Naive thymus-derived CD4-positive, alpha-beta T cell (primary cell): Measurements from ENCODE around the gene KSR2. TPM values are rescaled to one million over a fixed set of nuclear protein-coding genes. Genes with fewer than 3 reads are reported as not detected.

ENCODE experiments used
- ATAC-seq: fragments of 150-1000 bp; cut with Tn5 transposase; 2 replicates; pipeline ENCODE4 v1.10.0; 2021; ENCODE audit warnings: mild to moderate bottlenecking, moderate library complexity
- CTCF ChIA-PET: fragments of 350-600 bp; sonication (Branson Sonifier 250); formaldehyde crosslinking; loops from one replicate; lab custom pipeline; 2021; ENCODE audit warnings: antibody characterized with exemption; lab: Charles Lee
- POLR2A ChIA-PET: fragments of 350-600 bp; sonication (Branson Sonifier 250); formaldehyde crosslinking; loops from one replicate; lab custom pipeline; 2021; ENCODE audit warnings: antibody characterized with exemption, inconsistent platforms; lab: Charles Lee
- DNase-seq, 9 donors: peaks; one replicate each; pipeline versions ENCODE4 v3.0.0 to v3.0.0-alpha.2; 2020 to 2022; ENCODE audit warnings: mixed read lengths in 1 of 9
- H3K27ac ChIP-seq: one replicate; pipeline ENCODE4 v1.7.0; 2013; ENCODE audit warnings: mild to moderate bottlenecking, low read depth, low read length, moderate library complexity
- H3K27me3 ChIP-seq, 2 donors: one replicate each; pipeline ENCODE4 v1.7.0; 2013; ENCODE audit warnings: low read length in 2 of 2, mild to moderate bottlenecking in 2 of 2, moderate library complexity in 2 of 2; ENCODE audit not compliant: control insufficient read depth in 2 of 2, insufficient read depth in 2 of 2
- H3K36me3 ChIP-seq, 3 experiments: 1 replicate in 2 of 3; 2 replicates in 1 of 3; pipeline ENCODE4 v1.7.0; 2013; ENCODE audit warnings: low read length in 3 of 3, mild to moderate bottlenecking in 3 of 3, moderate library complexity in 1 of 3; ENCODE audit not compliant: insufficient read depth in 3 of 3, control insufficient read depth in 2 of 3
- H3K4me1 ChIP-seq, 2 donors: one replicate each; pipeline ENCODE4 v1.7.0; 2013; ENCODE audit warnings: low read length in 2 of 2, mild to moderate bottlenecking in 2 of 2, moderate library complexity in 1 of 2; ENCODE audit not compliant: control insufficient read depth in 2 of 2, insufficient read depth in 2 of 2
- H3K4me3 ChIP-seq: 2 replicates; pipeline ENCODE4 v1.7.0; 2013; ENCODE audit warnings: mild to moderate bottlenecking, low read length
- H3K9me3 ChIP-seq, 3 experiments: 1 replicate in 2 of 3; 2 replicates in 1 of 3; pipeline ENCODE4 v1.7.0; 2013; ENCODE audit warnings: low read length in 3 of 3; ENCODE audit not compliant: control insufficient read depth in 2 of 3
- H3K27ac Mint-ChIP-seq, 9 donors: one replicate each; pipeline ENCODE4 v1.8.0; 2020 to 2022; ENCODE audit warnings: mixed read lengths in 9 of 9, mild to moderate bottlenecking in 8 of 9, moderate library complexity in 5 of 9, inconsistent platforms in 2 of 9
- H3K27me3 Mint-ChIP-seq, 5 donors: one replicate each; pipeline ENCODE4 v1.8.0; 2021 to 2022; ENCODE audit warnings: mixed read lengths in 5 of 5, mild to moderate bottlenecking in 1 of 5
- H3K36me3 Mint-ChIP-seq, 5 donors: one replicate each; pipeline ENCODE4 v1.8.0; 2020 to 2022; ENCODE audit warnings: mixed read lengths in 5 of 5, mild to moderate bottlenecking in 3 of 5, inconsistent platforms in 1 of 5
- H3K4me1 Mint-ChIP-seq, 7 donors: one replicate each; pipeline ENCODE4 v1.8.0; 2020 to 2022; ENCODE audit warnings: mixed read lengths in 7 of 7, mild to moderate bottlenecking in 3 of 7, inconsistent platforms in 1 of 7
- H3K4me3 Mint-ChIP-seq, 10 donors: one replicate each; pipeline ENCODE4 v1.8.0; 2020 to 2022; ENCODE audit warnings: mild to moderate bottlenecking in 10 of 10, mixed read lengths in 10 of 10, moderate library complexity in 6 of 10, inconsistent platforms in 2 of 10
- H3K9me3 Mint-ChIP-seq, 11 donors: one replicate each; pipeline ENCODE4 v1.8.0; 2020 to 2022; ENCODE audit warnings: mixed read lengths in 11 of 11, mild to moderate bottlenecking in 4 of 11, inconsistent platforms in 1 of 11, moderate library complexity in 1 of 11
- intact Hi-C, 2 donors: fragments of 100-400 bp; cut with micrococcal nuclease; formaldehyde crosslinking; loops; one replicate each; pipeline ENCODE4 v1.15.1; 2023
- polyA plus RNA-seq, 2 donors: library from polyadenylated mRNA; unstranded; fragments of 300-500 nt; fragmentation: Illumina TruSeq; gene quantifications; one replicate each; pipeline ENCODE4 v1.2.3, GENCODE V29; 2021
- total RNA-seq, 6 experiments: library from RNA in 5 of 6; stranded (reverse) in 5 of 6; gene quantifications; 1 replicate in 5 of 6; 2 replicates in 1 of 6; pipeline ENCODE4 v1.2.3 and lab custom pipeline; 2021 to 2026

The KSR2 gene
- total and polyA plus RNA-seq, 7 experiments from 2014 or later, result 0.03 to 0.07 TPM; not detected in 5

DNA sequence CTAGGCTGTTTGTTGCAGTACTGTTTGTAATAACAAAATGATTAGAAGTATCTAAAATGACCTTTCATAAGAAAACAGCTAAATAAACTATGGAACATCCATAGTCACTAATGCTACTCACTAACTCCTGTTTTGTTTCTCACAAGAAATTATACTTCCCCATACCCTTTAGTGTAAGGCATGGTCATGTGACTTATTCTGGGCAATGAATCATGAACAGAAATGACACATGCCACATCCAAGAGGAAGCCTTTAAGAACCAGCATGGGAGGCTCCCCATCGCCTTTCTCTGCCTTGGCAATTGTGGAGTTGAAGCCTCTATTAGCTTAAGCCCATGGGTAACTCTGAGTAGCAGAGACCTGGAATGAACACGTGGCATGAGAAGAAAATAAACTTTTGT is 49.3 kb downstream of the KSR2 start:
- Mint-ChIP-seq H3K9me3 (peaks cover 0 to 8% (median 0%) of the 10 kb centered on the region in 11 donors), H3K27me3 (peaks cover 0 to 27% (median 14%) of the 10 kb centered on the region in 5 donors), H3K4me1 (no peaks in the 10 kb centered on the region), H3K4me3 (no peak overlapping the region), H3K27ac (no peak overlapping the region), H3K36me3 (no peaks in the 10 kb centered on the region)
- H3K36me3 ChIP-seq, result no peaks in the 10 kb centered on the region
- POLR2A ChIA-PET, result no interaction called here
- intact Hi-C loops, result no loop called here
- no peak overlapping the region for H3K4me3 ChIP-seq
- CTCF ChIA-PET, result no interaction called here
- DNase-seq, result no peak
- H3K9me3 ChIP-seq, result no peaks in the 10 kb centered on the region
- no peak overlapping the region for H3K27ac ChIP-seq
- no peak for ATAC-seq
- no peaks in the 10 kb centered on the region for H3K4me1 ChIP-seq
- H3K27me3 ChIP-seq, result no peaks in the 10 kb centered on the region

DNA sequence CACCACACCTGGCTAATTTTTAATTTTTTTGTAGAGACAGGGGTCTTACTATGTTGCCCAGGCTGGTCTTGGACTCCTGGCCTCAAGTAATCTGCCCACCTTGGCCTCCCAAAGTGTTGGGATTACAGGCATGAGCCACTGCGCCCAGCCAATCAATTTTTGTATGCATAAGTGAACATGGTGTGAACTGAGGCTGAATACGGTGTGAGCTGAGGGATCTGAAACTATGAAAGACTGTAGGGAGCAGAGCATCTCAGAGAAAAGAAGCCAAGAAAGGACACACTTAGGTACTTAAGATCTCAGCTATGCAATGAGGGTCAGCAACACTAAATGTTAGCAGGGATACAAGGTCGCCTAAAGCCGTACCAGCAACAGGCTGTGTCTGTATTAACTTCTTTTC is 54.1 kb downstream of the KSR2 start:
- POLR2A ChIA-PET, result no interaction called here
- peaks cover 0 to 23% (median 12%) of the 10 kb centered on the region in 11 donors for H3K9me3 Mint-ChIP-seq
- intact Hi-C loops, result no loop called here

DNA sequence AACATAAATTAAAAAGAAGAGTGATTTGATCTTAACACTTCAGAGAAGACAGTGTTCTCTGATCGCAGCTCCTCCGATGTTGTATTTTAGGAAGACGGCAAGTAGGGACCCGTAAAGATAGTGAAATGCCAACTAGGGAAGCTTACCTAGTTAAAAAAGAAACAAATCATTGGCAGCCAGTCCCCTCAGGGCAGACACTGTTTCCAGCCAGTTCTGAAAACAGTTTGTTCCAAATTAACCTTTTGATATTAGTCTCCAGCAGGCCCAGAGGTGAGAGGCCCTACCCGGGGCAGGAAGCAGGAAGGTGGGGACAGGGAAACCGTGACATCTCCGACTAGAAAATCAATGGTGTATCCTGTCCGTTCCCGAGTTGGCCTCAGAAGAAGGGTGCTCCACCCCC is 56.0 kb downstream of the KSR2 start:
- Histone ChIP-seq H3K4me1 (no peaks in the 10 kb centered on the region), H3K27ac (no peak overlapping the region), H3K9me3 (peaks cover 0 to 13% (median 0%) of the 10 kb centered on the region in 3 experiments), H3K36me3 (no peaks in the 10 kb centered on the region), H3K27me3 (no peaks in the 10 kb centered on the region), H3K4me3 (no peak overlapping the region)
- Mint-ChIP-seq H3K27me3 (peaks cover 0 to 31% (median 5%) of the 10 kb centered on the region in 5 donors), H3K4me1 (no peaks in the 10 kb centered on the region), H3K27ac (no peak overlapping the region), H3K4me3 (no peak overlapping the region), H3K36me3 (peaks cover 0 to 9% (median 0%) of the 10 kb centered on the region in 5 donors), H3K9me3 (peaks cover 0 to 23% (median 12%) of the 10 kb centered on the region in 11 donors)
- intact Hi-C loops, result no loop called here
- no peak for DNase-seq
- ChIA-PET CTCF (interaction anchor here (0.6 kb wide), 1 partner anchor 498 kb away, joined by 3 read pairs; no protein-coding TSS in a partner anchor), POLR2A (no interaction called here)
- no peak for ATAC-seq

More for the DNA sequence above, 54.1 kb downstream of the KSR2 start:
- Mint-ChIP-seq H3K36me3 (peaks cover 0 to 9% (median 0%) of the 10 kb centered on the region in 5 donors), H3K27ac (no peak overlapping the region), H3K4me1 (no peaks in the 10 kb centered on the region), H3K4me3 (no peak overlapping the region), H3K27me3 (peaks cover 0 to 41% (median 10%) of the 10 kb centered on the region in 5 donors)
- DNase-seq (no peak), ATAC-seq (no peak)
- no peak overlapping the region for H3K4me3 ChIP-seq
- H3K4me1 ChIP-seq, result no peaks in the 10 kb centered on the region
- CTCF ChIA-PET, result no interaction called here
- no peak overlapping the region for H3K27ac ChIP-seq
- no peaks in the 10 kb centered on the region for H3K36me3 ChIP-seq
- H3K9me3 ChIP-seq, result peaks cover 0 to 13% (median 0%) of the 10 kb centered on the region in 3 experiments
- no peaks in the 10 kb centered on the region for H3K27me3 ChIP-seq

DNA sequence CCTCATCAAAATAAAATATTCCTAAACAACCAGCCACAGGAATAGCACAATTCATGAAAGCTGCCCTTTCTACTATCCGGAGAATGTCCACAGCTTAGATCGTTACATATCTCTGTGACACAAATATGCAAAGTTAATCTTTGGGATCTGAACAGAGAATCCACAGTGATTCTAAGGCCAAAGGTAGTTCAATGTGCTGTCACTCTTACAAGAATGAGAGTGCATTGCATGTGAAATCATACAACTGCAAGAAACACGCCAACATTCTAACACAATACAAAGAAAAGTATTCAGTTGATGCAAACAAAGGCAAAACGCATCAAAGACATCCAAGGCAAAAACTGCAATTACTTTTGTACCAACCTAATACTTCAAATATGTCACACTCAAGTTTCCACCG is 60.4 kb downstream of the KSR2 start:
- Mint-ChIP-seq H3K9me3 (peaks cover 3 to 19% (median 12%) of the 10 kb centered on the region in 11 donors), H3K36me3 (peaks cover 0 to 9% (median 0%) of the 10 kb centered on the region in 5 donors), H3K4me1 (no peaks in the 10 kb centered on the region), H3K27me3 (peaks cover 0 to 23% (median 5%) of the 10 kb centered on the region in 5 donors), H3K27ac (no peak overlapping the region), H3K4me3 (no peak overlapping the region)
- no peaks in the 10 kb centered on the region for H3K27me3 ChIP-seq
- H3K36me3 ChIP-seq, result no peaks in the 10 kb centered on the region
- no peak for DNase-seq
- no peak overlapping the region for H3K27ac ChIP-seq
- no peak for ATAC-seq
- H3K4me1 ChIP-seq, result no peaks in the 10 kb centered on the region
- H3K9me3 ChIP-seq, result peaks cover 0 to 13% (median 0%) of the 10 kb centered on the region in 3 experiments
- ChIA-PET CTCF (no interaction called here), POLR2A (no interaction called here)
- no peak overlapping the region for H3K4me3 ChIP-seq
- intact Hi-C loops, result no loop called here

DNA sequence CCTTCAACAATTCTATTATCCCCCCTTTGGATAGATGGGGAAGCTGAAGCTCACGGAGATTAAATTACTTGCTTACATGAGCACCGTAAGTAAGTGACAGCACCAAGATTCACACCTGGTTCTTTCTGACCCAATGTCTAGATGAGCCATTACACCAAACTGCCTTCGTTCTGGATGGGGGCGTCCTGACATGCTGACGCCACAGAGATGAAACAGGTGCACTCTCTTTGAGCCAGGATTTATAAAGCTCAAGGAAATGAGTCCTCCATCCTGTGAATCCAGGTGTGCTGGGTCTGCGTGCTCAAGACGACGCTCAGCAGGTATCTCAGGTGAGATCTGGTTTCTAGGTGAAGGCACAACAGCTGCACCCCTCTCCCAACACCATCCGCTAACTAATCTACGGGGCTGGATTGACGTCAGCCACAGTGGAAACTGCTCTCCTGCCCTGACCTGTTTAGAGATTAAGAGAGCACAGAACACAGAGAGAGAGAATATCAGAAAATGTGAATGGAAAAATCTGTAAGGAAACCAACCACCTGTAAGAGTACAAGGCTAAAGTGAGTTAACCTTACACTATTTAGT is 61.6 kb downstream of the KSR2 start:
- ChIA-PET POLR2A (no interaction called here), CTCF (no interaction called here)
- Histone ChIP-seq H3K27ac (no peak overlapping the region), H3K4me1 (no peaks in the 10 kb centered on the region), H3K4me3 (no peak overlapping the region), H3K27me3 (no peaks in the 10 kb centered on the region), H3K36me3 (no peaks in the 10 kb centered on the region), H3K9me3 (peaks cover 0 to 13% (median 0%) of the 10 kb centered on the region in 3 experiments)
- peaks cover 0 to 9% (median 0%) of the 10 kb centered on the region in 5 donors for H3K36me3 Mint-ChIP-seq
- H3K27ac Mint-ChIP-seq, result no peak overlapping the region
- intact Hi-C loops, result no loop called here
- H3K4me1 Mint-ChIP-seq, result no peaks in the 10 kb centered on the region
- DNase-seq (no peak), ATAC-seq (no peak)
- peaks cover 0 to 11% (median 5%) of the 10 kb centered on the region in 5 donors for H3K27me3 Mint-ChIP-seq
- H3K9me3 Mint-ChIP-seq, result peaks cover 3 to 16% (median 12%) of the 10 kb centered on the region in 11 donors
- H3K4me3 Mint-ChIP-seq, result no peak overlapping the region

DNA sequence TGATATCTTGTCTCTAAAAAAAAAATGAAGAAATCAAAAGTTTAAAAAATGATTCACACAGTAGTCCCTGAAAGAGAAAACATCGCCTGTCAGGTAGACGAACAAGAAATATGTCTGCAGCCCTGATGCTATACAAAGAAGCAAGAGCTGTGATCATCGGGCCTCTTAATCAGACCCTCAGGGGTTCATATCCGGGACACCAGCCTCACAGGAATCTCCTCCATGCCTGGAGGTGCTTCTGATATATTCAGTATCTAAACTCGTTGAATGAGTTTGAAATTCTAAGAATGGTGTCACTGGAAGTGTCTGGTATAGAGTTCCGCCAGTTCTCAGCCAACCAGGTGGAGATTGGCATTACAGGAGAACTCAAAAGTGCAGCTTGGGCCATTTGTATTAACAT is 64.7 kb downstream of the KSR2 start:
- ChIA-PET CTCF (interaction anchor here (0.7 kb wide), 1 partner anchor 396 kb away, joined by 7 read pairs; no protein-coding TSS in a partner anchor), POLR2A (no interaction called here)
- DNase-seq (no peak), ATAC-seq (no peak)
- Mint-ChIP-seq H3K4me3 (no peak overlapping the region), H3K27ac (no peak overlapping the region), H3K4me1 (no peaks in the 10 kb centered on the region), H3K27me3 (peaks cover 0 to 4% (median 0%) of the 10 kb centered on the region in 5 donors), H3K9me3 (peaks cover 0 to 11% (median 3%) of the 10 kb centered on the region in 11 donors), H3K36me3 (no peaks in the 10 kb centered on the region)
- intact Hi-C loops, result no loop called here
- H3K27ac ChIP-seq, result no peak overlapping the region
- no peaks in the 10 kb centered on the region for H3K27me3 ChIP-seq
- no peaks in the 10 kb centered on the region for H3K36me3 ChIP-seq
- no peaks in the 10 kb centered on the region for H3K4me1 ChIP-seq
- no peaks in the 10 kb centered on the region for H3K9me3 ChIP-seq
- H3K4me3 ChIP-seq, result no peak overlapping the region
